Measurements from ENCODE around the gene ORC2.
A peak's percentile ranks its signal among the peaks of the same experiment; 100 is the strongest.

DNA sequence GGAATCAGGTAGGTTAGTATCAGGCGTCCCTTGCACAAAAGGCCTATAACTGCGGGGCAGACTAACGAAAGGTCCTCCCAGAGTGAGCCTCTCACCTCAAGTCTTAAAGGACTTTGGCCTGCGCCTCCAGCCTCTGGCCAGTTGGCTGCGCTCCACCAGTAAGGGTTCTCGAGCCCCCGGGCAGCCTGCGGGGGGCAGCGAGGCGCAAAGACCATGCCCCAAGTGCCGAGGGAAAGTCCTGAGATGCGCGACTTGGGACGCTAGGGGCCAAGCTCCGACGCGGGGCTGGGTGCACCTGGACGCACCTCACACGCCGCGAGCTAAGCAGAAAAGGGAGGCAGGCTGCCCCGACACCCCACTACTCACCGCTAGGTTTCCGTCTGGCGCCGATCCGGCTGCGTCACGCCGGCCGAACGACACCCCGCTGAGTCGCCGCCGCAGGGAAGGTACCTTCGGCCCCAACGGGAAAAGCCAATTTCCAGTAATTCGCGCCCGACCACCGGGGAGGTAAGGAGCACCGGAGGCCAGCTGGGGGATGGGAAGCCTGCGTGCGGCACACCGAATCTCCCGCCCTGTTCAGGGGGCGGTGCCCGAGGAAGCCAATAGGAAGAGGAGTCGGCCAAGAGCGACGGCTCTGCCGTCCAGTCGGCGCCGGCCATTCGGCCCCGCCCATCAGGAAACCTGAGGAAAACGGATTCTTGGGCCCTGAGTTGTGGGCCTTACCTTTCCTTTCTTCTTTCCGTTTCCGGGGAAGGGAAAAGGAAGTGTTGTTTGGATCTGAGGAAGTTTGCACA, at the start of gene ORC2:
- TF ChIP-seq, protein P1, sequence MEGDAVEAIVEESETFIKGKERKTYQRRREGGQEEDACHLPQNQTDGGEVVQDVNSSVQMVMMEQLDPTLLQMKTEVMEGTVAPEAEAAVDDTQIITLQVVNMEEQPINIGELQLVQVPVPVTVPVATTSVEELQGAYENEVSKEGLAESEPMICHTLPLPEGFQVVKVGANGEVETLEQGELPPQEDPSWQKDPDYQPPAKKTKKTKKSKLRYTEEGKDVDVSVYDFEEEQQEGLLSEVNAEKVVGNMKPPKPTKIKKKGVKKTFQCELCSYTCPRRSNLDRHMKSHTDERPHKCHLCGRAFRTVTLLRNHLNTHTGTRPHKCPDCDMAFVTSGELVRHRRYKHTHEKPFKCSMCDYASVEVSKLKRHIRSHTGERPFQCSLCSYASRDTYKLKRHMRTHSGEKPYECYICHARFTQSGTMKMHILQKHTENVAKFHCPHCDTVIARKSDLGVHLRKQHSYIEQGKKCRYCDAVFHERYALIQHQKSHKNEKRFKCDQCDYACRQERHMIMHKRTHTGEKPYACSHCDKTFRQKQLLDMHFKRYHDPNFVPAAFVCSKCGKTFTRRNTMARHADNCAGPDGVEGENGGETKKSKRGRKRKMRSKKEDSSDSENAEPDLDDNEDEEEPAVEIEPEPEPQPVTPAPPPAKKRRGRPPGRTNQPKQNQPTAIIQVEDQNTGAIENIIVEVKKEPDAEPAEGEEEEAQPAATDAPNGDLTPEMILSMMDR (IDR thresholded peaks at IDR 0.05), result peak; percentile 72
- peak; percentile 65 for TF ChIP-seq TAF1 (IDR thresholded peaks at IDR 0.05; ENCODE audit: borderline replicate concordance, low read depth, low read length)
- TF ChIP-seq GABPA (IDR thresholded peaks at IDR 0.05; ENCODE audit: low read depth), result peak; percentile 87

Data from SK-N-SH (cell line).